Naive B cell (primary cell): Measurements from ENCODE around the gene VPS33B. TPM values are rescaled to one million over a fixed set of nuclear protein-coding genes. Genes with fewer than 3 reads are reported as not detected.
A peak's percentile ranks its signal among the peaks of the same experiment; 100 is the strongest.

Experiments
- ATAC-seq, 2 donors: fragments of 150-1000 bp; cut with Tn5 transposase; 2 replicates each; pipeline ENCODE4 v1.10.0; 2021; ENCODE audit warnings: low read depth in 2 of 2, mild to moderate bottlenecking in 2 of 2, moderate library complexity in 2 of 2
- DNase-seq: peaks from one replicate; pipeline ENCODE4 v3.0.0; 2022
- H3K27ac Mint-ChIP-seq, 6 donors: one replicate each; pipeline ENCODE4 v1.8.0; 2020 to 2022; ENCODE audit warnings: mild to moderate bottlenecking in 6 of 6, mixed read lengths in 6 of 6, moderate library complexity in 5 of 6, inconsistent platforms in 2 of 6
- H3K27me3 Mint-ChIP-seq, 3 donors: one replicate each; pipeline ENCODE4 v1.8.0; 2021 to 2022; ENCODE audit warnings: mixed read lengths in 3 of 3, mild to moderate bottlenecking in 1 of 3
- H3K36me3 Mint-ChIP-seq, 2 donors: one replicate each; pipeline ENCODE4 v1.8.0; 2020 to 2022; ENCODE audit warnings: mixed read lengths in 2 of 2, inconsistent platforms in 1 of 2, mild to moderate bottlenecking in 1 of 2
- H3K4me1 Mint-ChIP-seq, 3 donors: one replicate each; pipeline ENCODE4 v1.8.0; 2020 to 2022; ENCODE audit warnings: mixed read lengths in 3 of 3, inconsistent platforms in 1 of 3, mild to moderate bottlenecking in 1 of 3, moderate library complexity in 1 of 3
- H3K4me3 Mint-ChIP-seq, 8 donors: one replicate each; pipeline ENCODE4 v1.8.0; 2020 to 2022; ENCODE audit warnings: mild to moderate bottlenecking in 8 of 8, mixed read lengths in 8 of 8, moderate library complexity in 8 of 8, inconsistent platforms in 2 of 8
- H3K9me3 Mint-ChIP-seq, 7 donors: one replicate each; pipeline ENCODE4 v1.8.0; 2020 to 2022; ENCODE audit warnings: mixed read lengths in 7 of 7, mild to moderate bottlenecking in 5 of 7, inconsistent platforms in 2 of 7, moderate library complexity in 1 of 7
- polyA plus RNA-seq, 6 donors: library from polyadenylated mRNA; unstranded; fragments of 300-500 nt; fragmentation: Illumina TruSeq; gene quantifications; one replicate each; pipeline ENCODE4 v1.2.3, GENCODE V29; 2021; ENCODE audit warnings: low read depth in 6 of 6

The VPS33B gene
- polyA plus RNA-seq, 6 donors from 2014 or later = 4.6 to 7.5 (median 6.5) TPM

DNA sequence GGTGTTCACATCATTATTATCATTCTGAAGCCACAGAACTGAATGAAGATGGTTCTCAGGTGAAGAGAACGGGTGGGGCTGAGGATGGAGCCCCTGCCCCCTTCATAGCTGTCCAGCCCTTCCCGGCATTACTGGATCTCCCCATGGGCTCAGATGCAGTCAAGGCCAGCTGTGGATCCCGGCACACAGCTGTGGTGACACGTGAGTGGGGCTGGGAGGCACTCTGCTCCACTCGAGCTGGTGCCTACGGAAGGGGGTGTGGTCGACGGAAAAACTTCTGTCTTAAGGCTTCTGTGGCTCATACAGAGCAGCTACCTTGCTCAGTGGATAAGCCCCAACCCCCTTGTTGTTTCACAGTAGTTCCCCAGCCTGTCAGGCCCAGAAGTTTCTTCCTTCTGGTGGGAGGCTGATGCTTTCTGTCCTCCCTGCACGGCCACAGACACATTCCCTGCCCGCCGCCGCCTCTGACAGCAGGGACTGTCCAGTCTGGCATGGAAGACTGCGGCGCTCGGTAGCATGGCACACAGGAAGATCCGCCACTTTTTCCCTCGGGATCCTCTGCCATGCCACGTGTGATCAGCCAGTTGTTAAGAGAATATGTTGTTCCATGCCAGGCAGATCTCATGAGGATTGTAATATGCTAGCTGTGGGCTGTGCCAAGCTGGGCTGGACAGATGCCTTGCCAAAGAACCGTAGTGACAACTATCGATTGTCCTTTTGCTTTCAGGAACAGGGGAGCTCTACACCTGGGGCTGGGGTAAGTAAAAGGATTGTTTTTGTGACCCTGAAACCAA lies 61.9 kb downstream of the VPS33B start:
- DNase-seq (no peak), ATAC-seq (no peak)
- Mint-ChIP-seq H3K27me3 (no peaks in the 10 kb centered on the region), H3K27ac (peak overlapping the region in 1 of 6 donors; percentile 24), H3K36me3 (peaks cover 10 to 15% of the 10 kb centered on the region in 2 donors), H3K4me3 (no peak overlapping the region), H3K9me3 (no peaks in the 10 kb centered on the region), H3K4me1 (peaks cover 3 to 10% (median 6%) of the 10 kb centered on the region in 3 donors)

GRCh38 chr15:90959894-90960293 lies 62.5 kb downstream of the VPS33B start:
- peaks cover 3 to 10% (median 6%) of the 10 kb centered on the region in 3 donors for H3K4me1 Mint-ChIP-seq
- no peaks in the 10 kb centered on the region for H3K27me3 Mint-ChIP-seq
- peaks cover 10 to 15% of the 10 kb centered on the region in 2 donors for H3K36me3 Mint-ChIP-seq
- peak overlapping the region in 1 of 8 donors; percentile 65 for H3K4me3 Mint-ChIP-seq
- no peak overlapping the region for H3K27ac Mint-ChIP-seq
- DNase-seq (no peak), ATAC-seq (no peak)
- no peaks in the 10 kb centered on the region for H3K9me3 Mint-ChIP-seq

DNA sequence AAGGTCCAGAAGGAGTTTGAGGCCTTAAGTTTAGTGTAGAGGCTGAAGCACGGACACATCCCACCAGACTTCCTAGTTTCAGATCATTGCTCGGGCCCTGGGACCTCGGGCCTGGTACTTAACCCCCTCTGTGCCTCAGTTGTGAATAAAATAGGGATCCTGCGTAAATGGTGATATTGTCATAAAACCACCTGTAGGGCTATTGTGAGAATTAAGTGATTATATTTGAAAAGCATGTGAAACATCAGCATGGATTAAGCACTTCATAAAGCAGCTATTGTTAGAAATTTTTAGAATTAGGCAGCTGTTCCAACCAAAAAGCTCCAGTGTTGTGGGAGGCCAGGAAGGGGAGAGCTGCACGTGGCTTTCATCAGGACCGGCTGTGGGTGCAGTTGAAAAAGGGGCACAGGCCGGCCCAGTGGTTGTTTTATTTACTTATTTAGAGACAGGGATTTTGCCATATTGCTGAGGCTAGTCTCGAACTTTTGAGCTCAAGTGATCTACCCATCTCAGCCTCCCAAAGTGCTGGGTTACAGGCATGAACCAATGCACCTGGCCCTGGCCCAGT lies 63.3 kb downstream of the VPS33B start:
- Mint-ChIP-seq H3K36me3 (peaks cover 10 to 15% of the 10 kb centered on the region in 2 donors), H3K4me1 (peaks cover 3 to 17% (median 7%) of the 10 kb centered on the region in 3 donors), H3K4me3 (peak overlapping the region in 2 of 8 donors; percentile 39 to 43), H3K27ac (no peak overlapping the region), H3K9me3 (no peaks in the 10 kb centered on the region), H3K27me3 (no peaks in the 10 kb centered on the region)
- no peak for DNase-seq
- ATAC-seq = no peak

DNA sequence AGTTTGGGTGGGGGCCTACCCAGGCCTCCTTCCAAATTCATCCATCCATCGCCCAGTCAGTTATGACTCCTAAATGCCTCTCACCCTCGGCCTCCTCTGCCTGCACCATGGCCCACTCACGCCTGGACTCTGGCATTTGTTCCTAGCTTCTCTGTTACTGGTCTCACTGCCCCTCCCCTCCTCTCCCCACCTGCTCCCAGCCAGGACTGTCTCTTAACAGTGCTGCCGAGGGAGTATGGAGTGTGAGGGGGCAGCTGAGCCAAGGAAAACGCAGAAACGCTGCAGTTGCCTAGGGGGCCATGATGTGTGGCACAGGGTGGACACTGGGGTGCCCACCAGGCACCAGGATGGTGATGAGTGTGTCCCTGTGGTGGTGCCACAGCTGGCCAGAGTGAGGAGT lies 64.6 kb downstream of the VPS33B start:
- peaks cover 8 to 20% (median 17%) of the 10 kb centered on the region in 3 donors for H3K4me1 Mint-ChIP-seq
- H3K4me3 Mint-ChIP-seq = peak overlapping the region in 7 of 8 donors; percentile 53 to 78 (median 71)
- H3K27ac Mint-ChIP-seq = peak overlapping the region in 2 of 6 donors; percentile 39 to 56
- DNase-seq (no peak), ATAC-seq (no peak)
- H3K27me3 Mint-ChIP-seq = no peaks in the 10 kb centered on the region
- H3K36me3 Mint-ChIP-seq = peaks cover 6 to 15% of the 10 kb centered on the region in 2 donors
- no peaks in the 10 kb centered on the region for H3K9me3 Mint-ChIP-seq

GRCh38 chr15:90957031-90957790 lies 65.2 kb downstream of the VPS33B start:
- no peak for DNase-seq
- peak overlapping the region; percentile 53 to 89 (median 78) for H3K4me3 Mint-ChIP-seq
- H3K27ac Mint-ChIP-seq = no peak overlapping the region

DNA sequence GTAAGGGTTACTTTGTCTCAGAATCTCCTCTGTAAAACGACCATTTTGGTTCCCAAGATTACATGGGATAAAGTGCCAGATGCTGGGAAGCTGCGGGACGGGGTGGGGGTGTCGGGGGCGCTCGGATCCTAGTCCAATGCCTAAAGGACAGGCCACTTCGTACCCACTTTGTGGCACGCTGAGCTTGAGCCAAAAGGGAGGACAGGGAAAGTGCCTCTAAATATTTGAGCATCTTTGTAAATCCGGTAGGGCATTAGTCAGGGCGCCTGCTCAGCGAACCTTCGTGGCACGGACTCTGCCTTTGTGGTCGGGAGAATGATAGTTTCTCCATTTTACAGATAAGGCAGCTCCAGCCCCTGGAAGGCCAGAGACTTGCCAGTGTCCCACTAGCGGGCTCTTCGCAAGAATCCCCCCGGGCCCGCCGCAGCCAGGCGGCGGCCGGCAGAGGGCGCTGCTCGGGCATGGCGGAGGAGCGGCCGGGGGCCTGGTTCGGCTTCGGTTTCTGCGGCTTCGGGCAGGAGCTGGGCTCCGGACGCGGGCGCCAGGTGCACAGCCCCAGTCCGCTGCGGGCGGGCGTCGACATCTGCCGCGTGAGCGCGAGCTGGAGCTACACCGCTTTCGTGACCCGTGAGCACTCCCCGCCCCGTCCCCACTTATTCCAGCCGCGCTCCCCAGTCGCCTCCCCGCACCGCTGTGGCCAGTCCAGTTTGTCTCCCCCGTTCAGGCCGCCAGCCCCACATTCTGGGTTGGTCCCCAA lies 65.9 kb downstream of the VPS33B start:
- H3K4me3 Mint-ChIP-seq = peak overlapping the region; percentile 30 to 94 (median 78)
- ATAC-seq (peak; percentile 16 to 28), DNase-seq (peak; percentile 60)
- no peaks in the 10 kb centered on the region for H3K9me3 Mint-ChIP-seq
- peaks cover 10 to 20% (median 17%) of the 10 kb centered on the region in 3 donors for H3K4me1 Mint-ChIP-seq
- H3K27me3 Mint-ChIP-seq = no peaks in the 10 kb centered on the region
- peaks cover 11 to 14% of the 10 kb centered on the region in 2 donors for H3K36me3 Mint-ChIP-seq
- peak overlapping the region in 2 of 6 donors; percentile 52 to 64 for H3K27ac Mint-ChIP-seq

More at GRCh38 chr15:90957031-90957790, 65.2 kb downstream of the VPS33B start:
- no peaks in the 10 kb centered on the region for H3K27me3 Mint-ChIP-seq
- H3K9me3 Mint-ChIP-seq = no peaks in the 10 kb centered on the region
- ATAC-seq = no peak
- peaks cover 10 to 20% (median 17%) of the 10 kb centered on the region in 3 donors for H3K4me1 Mint-ChIP-seq
- H3K36me3 Mint-ChIP-seq = peaks cover 6 to 15% of the 10 kb centered on the region in 2 donors

DNA sequence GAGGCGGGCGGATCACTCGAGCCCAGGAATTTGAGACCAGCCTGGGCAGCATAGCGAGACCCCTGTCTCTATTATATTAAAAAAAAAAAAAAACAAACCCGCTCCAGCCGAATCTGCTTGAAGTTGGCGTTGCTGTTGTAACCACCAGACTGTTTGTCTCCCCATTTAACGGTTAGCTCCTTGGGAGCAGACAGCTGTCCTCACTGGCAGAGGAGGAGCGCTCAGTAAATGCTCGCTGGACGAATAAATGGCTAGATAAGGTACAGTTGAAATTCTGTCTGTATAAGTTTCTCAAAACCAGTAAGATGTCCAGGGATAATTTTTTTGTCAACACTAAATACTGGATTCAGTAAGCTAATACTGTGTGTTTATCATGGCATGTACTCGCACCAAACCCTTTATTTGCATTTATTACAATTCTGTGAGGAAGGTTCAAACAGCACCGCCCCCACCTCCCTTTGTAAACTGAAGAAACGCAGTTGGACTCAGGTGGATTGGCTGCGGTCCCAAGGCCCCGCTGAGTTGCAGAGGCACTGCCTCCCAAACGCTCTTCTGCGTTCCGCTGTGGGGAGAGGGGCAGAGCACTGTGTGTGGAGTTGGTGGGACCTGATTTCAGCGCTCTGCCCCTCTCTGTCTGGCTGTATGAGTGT lies 66.6 kb downstream of the VPS33B start:
- ATAC-seq (no peak), DNase-seq (no peak)
- peak overlapping the region in 3 of 6 donors; percentile 52 to 85 (median 64) for H3K27ac Mint-ChIP-seq
- H3K9me3 Mint-ChIP-seq = no peaks in the 10 kb centered on the region
- H3K36me3 Mint-ChIP-seq = peaks cover 6 to 8% of the 10 kb centered on the region in 2 donors
- H3K27me3 Mint-ChIP-seq = no peaks in the 10 kb centered on the region
- H3K4me3 Mint-ChIP-seq = peak overlapping the region in 7 of 8 donors; percentile 78 to 94 (median 91)
- peaks cover 10 to 20% (median 17%) of the 10 kb centered on the region in 3 donors for H3K4me1 Mint-ChIP-seq

GRCh38 chr15:90954712-90955623 lies 67.4 kb downstream of the VPS33B start, which contains the start of gene RCCD1:
TSS of gene RCCD1 (plus strand) at chr15:90954884. CDS start at chr15:90956735, 1,851 bp downstream.
- DNase-seq (peak; percentile 88), ATAC-seq (peak; percentile 92 to 96)
- peak within 1 kb of the TSS; percentile 78 to 94 (median 90) for H3K4me3 Mint-ChIP-seq
- H3K36me3 Mint-ChIP-seq = peaks cover 5 to 8% of the 10 kb centered on the region in 2 donors
- H3K4me1 Mint-ChIP-seq = peaks cover 10 to 20% (median 17%) of the 10 kb centered on the region in 3 donors
- no peaks in the 10 kb centered on the region for H3K9me3 Mint-ChIP-seq
- H3K27ac Mint-ChIP-seq = peak within 1 kb of the TSS; percentile 85 to 98 (median 96)
- no peaks in the 10 kb centered on the region for H3K27me3 Mint-ChIP-seq

- Mint-ChIP-seq H3K36me3 (peaks cover 1 to 5% of the 10 kb centered on the region in 2 donors), H3K27ac (peak overlapping the region; percentile 63 to 98 (median 94)), H3K9me3 (no peaks in the 10 kb centered on the region), H3K4me3 (peak overlapping the region; percentile 78 to 94 (median 90)), H3K27me3 (no peaks in the 10 kb centered on the region), H3K4me1 (peaks cover 10 to 18% (median 17%) of the 10 kb centered on the region in 3 donors)
- no peak for ATAC-seq
- no peak for DNase-seq
These were observed 68.3 kb downstream of the VPS33B start for GRCh38 chr15:90953947-90954711.

- H3K27ac Mint-ChIP-seq = peak overlapping the region in 3 of 6 donors; percentile 55 to 85 (median 84)
- H3K4me3 Mint-ChIP-seq = peak overlapping the region in 7 of 8 donors; percentile 27 to 73 (median 54)
- DNase-seq = no peak
- H3K4me1 Mint-ChIP-seq = peaks cover 10 to 18% (median 17%) of the 10 kb centered on the region in 3 donors
- no peak for ATAC-seq
- H3K9me3 Mint-ChIP-seq = no peaks in the 10 kb centered on the region
- no peaks in the 10 kb centered on the region for H3K27me3 Mint-ChIP-seq
- peaks cover 5 to 11% of the 10 kb centered on the region in 2 donors for H3K36me3 Mint-ChIP-seq
These were observed 69.3 kb downstream of the VPS33B start for GRCh38 chr15:90952901-90953677.
